Fibroblast of skin of left biceps (primary cell): ENCODE measurements around the gene SCAF4.
"Not testable (repeated sequence)": the region's sequence is repeated elsewhere in the genome, so short reads cannot be mapped to it uniquely, and the experiment has no call there.

Experiments used
- DNase-seq, 2 experiments: peaks; one replicate each; pipeline ENCODE4 v3.0.0-alpha.2; 2013; ENCODE audit warnings: low read depth in 2 of 2

Gene SCAF4

GRCh38 chr21:31741116-31741515 lies 9.2 kb upstream of the SCAF4 start:
- no peak for DNase-seq

GRCh38 chr21:31737586-31738397 lies 5.9 kb upstream of the SCAF4 start:
- not testable (repeated sequence) for DNase-seq

- DNase-seq: no peak
Observed at GRCh38 chr21:31735511-31735992, 3.6 kb upstream of the SCAF4 start.

- peak in 1 of 2 experiments; percentile 25 for DNase-seq
Observed at GRCh38 chr21:31733551-31734149, 1.7 kb upstream of the SCAF4 start.

GRCh38 chr21:31732597-31733550 lies 956 bp upstream of the SCAF4 start:
- DNase-seq: no peak

GRCh38 chr21:31731056-31731856 lies 662 bp downstream of the SCAF4 start:
- no peak for DNase-seq

- no peak for DNase-seq
Observed at GRCh38 chr21:31730712-31731055, 1.2 kb downstream of the SCAF4 start.

- DNase-seq: no peak
Observed at GRCh38 chr21:31729622-31730343, 2.1 kb downstream of the SCAF4 start.

- no peak for DNase-seq
Observed at GRCh38 chr21:31728952-31729351, 3.0 kb downstream of the SCAF4 start.

- no peak for DNase-seq
Observed at GRCh38 chr21:31728191-31728590, 3.7 kb downstream of the SCAF4 start.

GRCh38 chr21:31727181-31727580 lies 4.7 kb downstream of the SCAF4 start:
- no peak for DNase-seq

- DNase-seq: no peak
Observed at GRCh38 chr21:31726407-31726806, 5.5 kb downstream of the SCAF4 start.

GRCh38 chr21:31725202-31725839 lies 6.6 kb downstream of the SCAF4 start:
- no peak for DNase-seq

GRCh38 chr21:31724552-31724951 lies 7.4 kb downstream of the SCAF4 start:
- no peak for DNase-seq

GRCh38 chr21:31721381-31721780 lies 10.5 kb downstream of the SCAF4 start:
- DNase-seq: no peak

- no peak for DNase-seq
Observed at GRCh38 chr21:31720739-31721138, 11.2 kb downstream of the SCAF4 start.

- no peak for DNase-seq
Observed at GRCh38 chr21:31720330-31720729, 11.6 kb downstream of the SCAF4 start.

GRCh38 chr21:31716106-31716505 lies 15.8 kb downstream of the SCAF4 start:
- no peak for DNase-seq

GRCh38 chr21:31714741-31715365 lies 17.1 kb downstream of the SCAF4 start:
- DNase-seq: no peak
